ENCODE data around the gene PSMB1.

PSMB1 gene

GRCh38 chr6:170552765-170553533 is at the start of gene PSMB1:
TSS of gene PSMB1 (minus strand) at chr6:170553307. CDS start at chr6:170553242, 65 bp downstream.
- DNase-seq = peak; percentile 89

DNA sequence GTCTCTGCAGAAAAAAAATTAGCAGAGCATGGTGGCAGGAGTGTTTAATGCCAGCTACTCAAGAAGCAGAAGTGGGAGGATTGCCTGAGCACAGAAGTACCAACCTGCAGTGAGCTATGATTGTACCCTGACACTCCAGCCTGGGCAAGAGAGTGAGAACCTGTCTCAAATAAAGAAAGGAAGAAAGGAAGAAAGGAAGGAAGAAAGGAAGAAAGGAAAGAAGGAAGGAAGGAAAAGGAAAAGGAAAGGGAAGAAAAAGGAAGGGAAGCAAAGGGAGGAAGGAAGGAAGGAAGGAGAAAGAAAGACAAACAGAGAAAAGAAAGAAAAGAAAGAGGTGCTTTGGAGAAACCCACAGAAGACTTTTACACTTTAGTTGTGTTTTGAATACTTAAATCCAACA is 44.2 kb upstream of the PSMB1 start:
- DNase-seq = no peak

DNA sequence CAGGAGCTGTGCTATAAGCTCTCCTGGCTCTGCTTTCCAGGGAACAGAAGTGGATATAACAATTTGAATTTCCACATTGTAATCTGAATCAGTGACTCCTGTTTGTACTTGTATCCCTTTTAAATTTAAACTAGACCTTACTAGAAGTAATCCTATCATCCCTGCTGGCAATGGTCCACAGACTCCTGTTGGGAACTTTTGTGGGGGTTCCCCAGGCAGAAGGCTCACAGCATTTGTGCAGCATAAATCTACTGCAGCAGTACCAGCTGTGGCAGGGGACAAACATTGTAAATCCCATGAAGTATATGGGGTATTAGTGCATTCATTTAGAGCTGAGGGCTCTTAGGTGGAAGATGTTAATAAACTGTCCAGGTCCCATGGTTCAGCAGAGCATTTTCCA is 43.3 kb upstream of the PSMB1 start:
- DNase-seq = no peak

- no peak for DNase-seq
Observed at GRCh38 chr6:170590725-170591124, 37.6 kb upstream of the PSMB1 start.

- DNase-seq = no peak
Observed at GRCh38 chr6:170584954-170585498, 31.9 kb upstream of the PSMB1 start.

- peak; percentile 92 for DNase-seq
Observed at GRCh38 chr6:170584181-170584953, 31.3 kb upstream of the PSMB1 start, which contains the start of gene PDCD2. TSS of gene PDCD2 (minus strand) at chr6:170584637. CDS start at chr6:170584581, 56 bp downstream.

- DNase-seq = no peak
Observed at GRCh38 chr6:170583756-170584180, 30.7 kb upstream of the PSMB1 start.

DNA sequence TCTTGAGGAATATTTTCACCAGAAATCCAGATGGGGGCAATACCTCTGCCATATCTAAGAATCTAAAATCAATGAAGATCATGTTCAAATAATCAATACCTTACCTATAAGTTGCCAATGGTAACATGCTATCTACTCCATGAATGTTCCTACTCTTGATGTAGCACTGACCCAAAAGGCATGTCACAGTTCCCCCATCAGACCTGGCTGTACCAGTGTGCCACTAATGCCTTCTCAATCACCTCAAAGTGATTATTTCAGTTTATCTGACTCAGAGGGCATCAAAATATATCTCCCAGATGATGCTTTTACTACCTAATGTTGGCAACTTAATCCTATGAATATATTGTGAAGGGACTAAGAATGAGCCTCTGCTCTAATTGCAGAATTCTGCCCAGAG is 25.8 kb upstream of the PSMB1 start:
- no peak for DNase-seq

GRCh38 chr6:170575250-170575649 is 22.1 kb upstream of the PSMB1 start:
- DNase-seq = no peak

- DNase-seq = no peak
Observed at GRCh38 chr6:170572704-170573466, 19.8 kb upstream of the PSMB1 start.

DNA sequence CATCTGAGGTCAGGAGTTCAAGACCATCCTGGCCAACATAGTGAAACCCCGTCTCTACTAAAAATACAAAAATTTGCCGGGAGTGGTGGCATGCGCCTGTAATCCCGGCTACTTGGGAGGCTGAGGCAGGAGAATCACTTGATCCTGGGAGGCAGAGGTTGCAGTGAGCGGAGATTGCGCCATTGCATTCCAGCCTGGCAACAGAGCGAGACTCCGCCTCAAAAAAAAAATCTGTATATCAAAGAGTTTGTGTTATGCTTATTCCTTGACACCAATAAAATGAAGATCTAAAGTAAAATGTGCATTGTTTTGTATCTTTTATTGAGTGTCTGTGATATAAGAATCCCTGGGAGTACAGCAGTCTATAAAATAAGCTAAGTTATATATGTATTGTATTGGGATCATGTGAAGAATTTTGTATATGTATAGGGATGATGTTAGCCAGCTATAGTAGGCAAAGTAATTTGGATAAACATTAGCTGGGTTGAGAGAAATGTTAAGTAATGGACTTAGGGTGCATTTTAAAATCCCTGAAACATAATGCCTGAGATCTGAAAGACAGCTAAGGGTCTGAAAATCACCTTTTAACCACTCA is 11.9 kb upstream of the PSMB1 start:
- no peak for DNase-seq

- no peak for DNase-seq
Observed at GRCh38 chr6:170561555-170561954, 8.4 kb upstream of the PSMB1 start.

DNA sequence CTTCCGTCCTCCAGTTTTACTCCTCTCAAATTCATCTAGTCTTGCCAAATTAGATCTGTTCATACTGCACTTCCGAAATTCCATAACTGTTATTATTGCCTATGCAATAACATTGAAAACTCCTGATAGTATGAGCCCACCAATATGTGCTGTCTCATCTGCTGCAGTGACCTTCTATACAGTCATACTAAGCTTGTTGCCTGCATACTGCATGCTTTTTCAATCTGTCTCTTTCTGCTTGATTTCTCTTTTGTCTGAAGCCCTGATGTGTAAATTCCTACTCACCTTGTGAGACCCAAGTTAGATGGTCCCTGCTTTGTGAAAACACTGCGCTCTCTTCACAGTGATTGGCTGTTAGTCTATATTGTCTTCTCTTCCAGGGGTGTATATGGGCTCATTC is 2.2 kb upstream of the PSMB1 start:
- DNase-seq = no peak

DNA sequence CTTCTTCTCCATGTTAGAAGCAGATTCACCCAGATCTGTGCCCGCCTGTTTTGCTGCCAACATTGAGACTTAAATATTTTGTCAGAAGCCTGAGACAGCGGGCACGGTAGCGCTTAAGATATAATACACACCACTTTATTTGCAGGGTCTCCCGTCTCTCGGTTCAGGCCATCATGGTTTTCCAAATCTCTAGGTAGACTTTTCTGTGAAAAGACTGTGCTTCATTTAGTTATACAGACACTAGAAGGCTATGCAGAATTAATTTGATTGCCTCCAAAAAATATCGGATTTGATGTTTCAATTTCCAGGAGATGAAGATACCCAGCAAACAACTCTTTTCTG is 1.7 kb upstream of the PSMB1 start:
- DNase-seq = no peak

DNA sequence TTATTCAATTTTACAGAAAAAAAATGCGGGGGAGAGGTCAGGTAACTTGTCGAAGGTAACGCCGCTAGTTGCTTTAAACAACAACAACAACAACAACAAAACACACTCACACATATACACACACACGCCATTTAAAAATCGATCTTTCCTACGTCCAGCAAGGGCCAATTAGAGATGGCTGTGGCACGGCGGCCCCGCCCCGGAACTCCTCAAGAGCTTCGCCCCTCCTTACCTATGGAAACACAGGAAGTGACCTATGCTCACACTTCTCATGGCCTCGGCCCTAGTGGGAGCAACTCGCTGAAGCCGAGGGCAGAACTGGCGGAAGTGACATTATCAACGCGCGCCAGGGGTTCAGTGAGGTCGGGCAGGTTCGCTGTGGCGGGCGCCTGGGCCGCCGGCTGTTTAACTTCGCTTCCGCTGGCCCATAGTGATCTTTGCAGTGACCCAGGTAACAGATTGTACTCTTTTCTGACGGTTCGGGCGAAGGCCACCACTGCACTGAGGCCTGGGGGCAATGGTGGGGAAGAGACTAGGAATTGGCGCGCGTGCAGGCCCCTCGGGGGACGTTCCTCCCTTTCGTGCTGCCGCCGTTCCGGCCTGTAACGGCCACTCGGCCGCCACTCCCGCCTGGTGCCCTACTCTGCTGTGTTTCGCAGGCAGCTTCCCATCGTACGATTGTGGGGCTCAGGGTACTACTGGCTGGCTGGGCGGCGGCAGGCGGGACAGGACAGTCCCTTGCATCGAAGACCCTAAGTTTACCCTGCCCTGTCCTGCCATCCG is 1.1 kb upstream of the PSMB1 start, which contains the start of gene TBP:
TSS of gene TBP (plus strand) at position 357 of the 783 bp plus-strand sequence. CDS start 2,661 bp downstream, outside the sequence.
- peak; percentile 96 for DNase-seq

GRCh38 chr6:170553534-170554012 is 466 bp upstream of the PSMB1 start:
- DNase-seq = no peak

DNA sequence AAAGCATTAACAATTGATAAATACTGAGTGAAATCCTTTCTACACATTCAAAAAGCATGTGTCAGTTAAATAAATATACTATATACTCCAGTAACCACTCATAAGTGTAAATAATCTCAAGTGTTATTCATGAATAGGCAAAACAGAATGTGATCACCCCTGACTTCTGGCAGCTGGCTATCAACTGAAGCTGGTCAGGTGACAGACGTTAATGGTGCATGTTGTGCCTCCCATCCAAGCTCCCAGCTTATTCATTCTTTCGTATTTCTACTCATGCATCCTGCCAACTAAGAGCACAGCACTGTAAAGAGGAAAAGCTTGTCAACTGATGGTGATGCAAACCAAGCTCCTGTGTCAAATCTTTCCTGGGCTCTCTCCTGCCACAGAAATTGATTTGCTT is 7.7 kb downstream of the PSMB1 start:
- DNase-seq = no peak

- DNase-seq = no peak
Observed at GRCh38 chr6:170542031-170542719, 10.9 kb downstream of the PSMB1 start.

DNA sequence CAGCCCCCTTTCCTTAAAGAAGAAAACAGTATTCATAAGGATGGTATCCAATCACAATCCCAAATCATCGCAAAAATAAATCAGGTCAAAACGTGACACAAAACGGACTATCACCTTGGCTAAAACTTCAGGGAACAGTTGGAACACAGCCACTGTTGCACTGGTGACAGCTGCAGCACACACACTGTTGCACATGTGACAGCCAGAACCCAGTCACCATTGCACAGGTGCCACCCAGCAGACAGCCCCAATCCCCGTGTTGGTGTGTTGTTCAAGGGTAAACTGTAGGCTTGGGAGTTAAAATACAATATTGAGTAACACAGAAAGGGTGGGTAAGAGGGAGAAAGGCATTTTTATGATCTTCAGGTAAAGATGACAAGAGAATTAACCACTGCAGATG is 15.8 kb downstream of the PSMB1 start:
- no peak for DNase-seq

GRCh38 chr6:170536671-170537070 is 16.4 kb downstream of the PSMB1 start:
- DNase-seq = no peak

DNA sequence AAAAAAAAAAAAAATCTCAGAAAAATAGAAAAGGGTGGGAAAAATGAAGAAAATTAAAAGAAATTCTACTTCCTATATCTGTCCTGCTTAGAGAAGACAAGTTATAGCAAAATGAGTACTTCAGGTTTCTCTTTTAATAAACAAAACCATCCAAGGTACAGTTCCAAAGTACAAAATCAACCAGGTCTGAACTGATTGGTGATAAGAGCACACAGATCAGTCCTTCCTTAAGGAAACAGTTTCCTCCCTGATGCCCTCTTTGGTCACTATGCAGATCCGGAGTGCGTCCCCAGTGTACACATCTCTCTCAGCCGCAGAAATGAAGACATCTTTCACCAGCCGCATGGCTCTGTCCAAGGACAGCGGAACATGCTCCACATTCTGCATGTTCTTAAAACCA is 18.1 kb downstream of the PSMB1 start:
- DNase-seq = no peak

Data from CD4-positive, alpha-beta T cell treated with Interleukin-6 for 4 hours (primary cell).